Measurements from ENCODE around the gene TXNDC2.

TXNDC2 gene

GRCh38 chr18:9860682-9861081 lies 25.1 kb upstream of the TXNDC2 start:
- DNase-seq (ENCODE audit: low read depth): no peak

GRCh38 chr18:9861157-9861556 lies 24.6 kb upstream of the TXNDC2 start:
- DNase-seq (ENCODE audit: low read depth): no peak

GRCh38 chr18:9861933-9862332 lies 23.8 kb upstream of the TXNDC2 start:
- no peak for DNase-seq (ENCODE audit: low read depth)

- no peak for DNase-seq (ENCODE audit: low read depth)
Observed at GRCh38 chr18:9862686-9863085, 23.1 kb upstream of the TXNDC2 start.

- no peak for DNase-seq (ENCODE audit: low read depth)
Observed at GRCh38 chr18:9863282-9863681, 22.5 kb upstream of the TXNDC2 start.

GRCh38 chr18:9865764-9866490 lies 19.8 kb upstream of the TXNDC2 start:
- DNase-seq (ENCODE audit: low read depth): no peak

GRCh38 chr18:9866627-9867026 lies 19.1 kb upstream of the TXNDC2 start:
- DNase-seq (ENCODE audit: low read depth): no peak

- no peak for DNase-seq (ENCODE audit: low read depth)
Observed at GRCh38 chr18:9867071-9867594, 18.6 kb upstream of the TXNDC2 start.

- no peak for DNase-seq (ENCODE audit: low read depth)
Observed at GRCh38 chr18:9868857-9869714, 16.7 kb upstream of the TXNDC2 start.

GRCh38 chr18:9869715-9870430 lies 15.9 kb upstream of the TXNDC2 start:
- no peak for DNase-seq (ENCODE audit: low read depth)

GRCh38 chr18:9870431-9871008 lies 15.3 kb upstream of the TXNDC2 start:
- DNase-seq (ENCODE audit: low read depth): no peak

- no peak for DNase-seq (ENCODE audit: low read depth)
Observed at GRCh38 chr18:9871244-9871746, 14.5 kb upstream of the TXNDC2 start.

- DNase-seq (ENCODE audit: low read depth): no peak
Observed at GRCh38 chr18:9872823-9873222, 12.9 kb upstream of the TXNDC2 start.

GRCh38 chr18:9874728-9875127 lies 11.0 kb upstream of the TXNDC2 start:
- no peak for DNase-seq (ENCODE audit: low read depth)

- no peak for DNase-seq (ENCODE audit: low read depth)
Observed at GRCh38 chr18:9876212-9876866, 9.4 kb upstream of the TXNDC2 start.

- DNase-seq (ENCODE audit: low read depth): no peak
Observed at GRCh38 chr18:9876867-9877654, 8.7 kb upstream of the TXNDC2 start.

GRCh38 chr18:9877655-9878014 lies 8.1 kb upstream of the TXNDC2 start:
- no peak for DNase-seq (ENCODE audit: low read depth)

- no peak for DNase-seq (ENCODE audit: low read depth)
Observed at GRCh38 chr18:9878095-9878494, 7.7 kb upstream of the TXNDC2 start.

- DNase-seq (ENCODE audit: low read depth): no peak
Observed at GRCh38 chr18:9878783-9879242, 7.0 kb upstream of the TXNDC2 start.

GRCh38 chr18:9884090-9884489 lies 1.7 kb upstream of the TXNDC2 start:
- no peak for DNase-seq (ENCODE audit: low read depth)
